GM18951 (cell line): ENCODE results near the gene BID.

ENCODE experiments used
- POLR2A ChIP-seq: IDR thresholded peaks from 4 replicates; pipeline ENCODE4 v1.6.1; 2011; ENCODE audit warnings: mild to moderate bottlenecking; ENCODE audit not compliant: insufficient read length, insufficient read depth; ENCODE audit errors: extremely low read depth
- in situ Hi-C: fragments of 300-500 bp; cut with MboI; formaldehyde crosslinking; loops from one replicate; pipeline ENCODE4 v1.12.0; 2022; ENCODE audit warnings: low sequenced_read_pairs, mixed read lengths, inconsistent platforms; ENCODE audit not compliant: unreplicated experiment

The BID gene

DNA sequence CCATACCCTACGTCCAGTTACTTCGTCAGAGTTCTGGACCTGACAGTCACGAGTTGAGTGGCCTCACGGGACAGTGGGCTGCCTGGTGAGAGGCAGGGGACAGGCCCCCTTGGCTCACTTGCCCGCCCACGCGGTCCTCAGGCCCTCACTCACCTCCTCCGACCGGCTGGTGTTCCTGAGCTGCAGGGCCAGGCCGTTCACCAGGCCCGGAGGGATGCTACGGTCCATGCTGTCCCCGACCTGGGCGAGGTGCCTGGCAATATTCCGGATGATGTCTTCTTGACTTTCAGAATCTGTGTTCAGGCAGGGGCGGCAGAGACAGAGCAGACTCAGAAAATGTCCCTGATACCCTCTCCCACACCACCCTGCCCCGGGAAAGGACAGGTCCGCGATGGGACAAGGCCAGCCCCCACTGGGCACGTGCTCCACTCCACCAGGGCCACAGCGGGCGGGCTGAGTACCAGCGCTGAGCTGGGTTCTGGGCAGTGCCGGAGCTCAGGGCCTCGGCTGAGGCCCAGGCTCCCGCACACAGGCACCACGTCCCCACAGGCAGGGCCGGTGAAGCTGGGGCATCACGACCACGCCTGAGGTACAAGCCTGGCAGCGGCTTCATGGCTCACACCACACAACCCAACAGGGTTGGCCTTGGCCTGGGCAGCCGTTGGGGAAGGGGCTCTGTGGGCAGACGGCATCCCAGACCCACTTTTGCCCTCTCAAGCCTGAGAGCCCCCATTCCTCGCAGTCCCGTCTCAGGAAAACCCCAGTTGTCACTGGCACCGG is 34.9 kb downstream of the BID start:
- TF ChIP-seq POLR2A, result no peak
- in situ Hi-C loops, result no loop called here

DNA sequence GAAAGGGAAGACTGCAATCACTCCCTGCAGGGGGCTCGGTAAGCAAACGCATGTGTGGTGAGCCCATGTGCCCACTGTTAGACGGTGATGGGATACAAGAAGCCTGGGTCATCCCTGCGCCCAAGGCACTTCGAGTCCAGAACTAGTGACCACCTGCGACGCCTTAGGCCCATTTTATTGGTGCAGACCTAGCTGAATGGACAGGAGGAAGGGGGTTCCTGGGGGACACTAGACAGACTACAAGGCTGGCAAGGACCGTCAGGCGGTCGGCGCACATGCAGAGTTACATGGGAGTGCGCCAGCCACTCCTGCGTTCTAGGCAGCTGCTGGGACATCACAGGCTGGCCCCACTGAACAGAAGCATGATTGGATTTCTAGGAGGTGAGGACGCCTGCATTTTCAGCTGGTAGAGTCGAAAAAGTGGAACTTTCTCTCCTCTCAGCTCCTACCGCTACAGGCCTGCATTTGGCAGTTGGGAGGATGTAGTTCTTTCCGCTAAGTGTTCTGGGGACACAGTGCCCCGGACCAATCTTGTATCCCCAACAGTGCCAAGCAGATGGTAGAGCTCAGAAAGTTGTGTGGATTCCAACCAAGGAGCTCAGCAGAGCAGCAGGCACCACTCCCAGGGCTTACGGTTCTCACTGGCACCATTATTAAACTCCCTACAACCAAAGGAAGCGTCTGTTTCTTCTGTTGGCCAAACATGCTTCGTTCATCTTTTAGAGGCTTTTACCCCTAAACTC is 35.7 kb downstream of the BID start:
- TF ChIP-seq POLR2A, result no peak
- in situ Hi-C loops, result no loop called here

DNA sequence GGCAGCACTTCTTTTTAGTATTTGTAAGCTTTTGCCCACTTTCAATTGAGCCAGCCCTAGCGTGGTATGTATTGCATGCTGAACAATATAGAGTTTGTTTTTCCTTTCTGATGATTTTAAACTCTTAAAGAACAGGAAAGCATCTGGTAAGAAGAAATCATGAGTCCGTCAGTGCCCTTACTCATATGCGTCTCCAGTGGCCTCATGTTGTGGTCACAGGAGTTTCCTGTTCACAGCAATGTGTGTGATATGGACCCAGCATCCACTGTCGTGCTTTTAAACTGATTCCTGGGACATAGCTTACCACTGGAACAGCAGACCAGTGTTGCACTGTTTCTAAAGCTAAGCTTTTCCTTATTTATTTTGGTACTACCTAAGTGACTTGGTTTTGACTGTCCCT is 40.1 kb downstream of the BID start:
- TF ChIP-seq POLR2A, result no peak
- in situ Hi-C loops, result no loop called here

DNA sequence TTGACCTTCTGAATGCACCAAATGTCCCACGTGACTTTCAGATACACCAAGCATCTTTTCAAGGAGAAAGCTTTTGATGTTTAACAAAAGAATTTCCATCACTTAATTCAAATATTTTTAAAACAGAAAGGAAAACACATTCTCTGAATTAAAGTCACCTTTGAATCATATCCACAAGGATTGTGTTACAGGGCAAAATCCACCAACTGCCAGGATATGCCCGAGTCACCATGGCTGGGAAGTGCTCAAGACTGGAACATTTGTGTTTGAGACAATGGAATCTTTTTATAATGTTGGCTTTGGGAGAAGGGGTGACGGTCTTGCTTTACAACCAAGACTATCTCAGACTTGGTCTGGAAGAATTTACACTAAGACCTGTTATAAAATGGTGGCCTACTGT is 40.8 kb downstream of the BID start:
- no peak for TF ChIP-seq POLR2A
- in situ Hi-C loops, result no loop called here

DNA sequence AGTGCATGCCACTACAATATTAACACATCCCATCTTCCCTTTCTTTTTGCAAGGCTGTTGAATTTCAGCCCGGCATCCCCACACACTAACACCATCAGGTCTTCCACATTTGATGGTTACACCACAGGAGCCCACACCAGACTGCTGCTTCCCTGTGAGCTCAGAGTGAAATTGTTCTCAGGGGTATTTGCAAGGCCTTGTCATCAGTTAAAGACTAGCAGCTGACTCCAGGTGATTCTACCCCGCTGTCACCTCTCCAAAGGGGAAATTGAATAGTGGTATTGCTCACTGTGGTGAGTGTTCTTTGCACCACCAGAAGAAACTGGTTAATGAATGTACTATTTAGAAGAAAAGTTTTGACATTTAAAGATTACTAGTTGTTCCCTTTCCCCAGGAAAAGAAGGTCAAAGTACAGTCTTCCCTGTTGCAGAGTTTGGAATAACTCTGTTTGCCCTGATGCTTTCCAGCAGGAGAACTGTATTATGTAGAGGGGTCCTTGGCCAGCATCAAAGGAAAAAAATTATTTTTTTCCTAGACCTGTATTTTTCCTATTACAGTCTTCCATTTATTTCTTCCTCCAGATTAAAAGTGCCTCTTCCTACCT is 41.9 kb downstream of the BID start:
- in situ Hi-C loops, result no loop called here
- no peak for TF ChIP-seq POLR2A

DNA sequence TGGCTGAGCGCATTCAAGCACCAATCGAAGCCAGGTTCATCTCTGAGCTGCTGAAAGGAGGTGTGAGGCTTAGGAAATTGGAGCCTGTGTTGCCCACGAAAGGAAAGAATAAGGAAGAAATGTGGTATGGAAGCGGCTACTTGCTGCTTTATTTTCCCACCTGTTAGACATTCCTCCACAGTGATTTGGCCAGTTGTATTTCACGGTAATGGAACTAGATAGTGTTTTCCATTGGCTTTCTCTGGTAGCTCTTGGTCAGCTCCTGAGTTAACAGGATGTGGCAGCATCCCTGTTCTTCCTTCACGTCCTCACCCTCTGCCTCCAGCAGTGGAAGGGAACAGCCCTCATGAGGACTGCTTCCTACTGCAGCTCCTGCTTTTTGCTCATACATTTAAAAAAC is 44.7 kb downstream of the BID start:
- in situ Hi-C loops, result no loop called here
- no peak for TF ChIP-seq POLR2A

DNA sequence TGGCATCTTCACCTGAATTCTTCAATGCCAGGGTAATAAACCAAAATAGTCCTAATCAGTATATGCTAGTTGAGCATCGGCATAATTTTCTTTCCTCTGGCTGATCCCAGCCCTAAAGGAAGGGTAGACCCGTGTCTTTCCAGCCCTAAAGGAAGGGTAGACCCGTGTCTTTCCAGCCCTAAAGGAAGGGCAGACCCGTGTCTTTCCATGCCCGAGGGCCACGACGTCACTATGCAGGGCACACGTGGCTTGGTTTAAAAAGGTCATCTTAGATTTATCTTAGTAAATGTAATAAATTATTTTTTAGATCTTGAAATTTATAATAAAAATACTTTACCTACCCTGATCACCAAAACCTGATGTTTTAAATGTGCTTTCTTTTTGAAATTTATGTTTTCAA is 45.5 kb downstream of the BID start:
- in situ Hi-C loops, result no loop called here
- TF ChIP-seq POLR2A, result no peak

DNA sequence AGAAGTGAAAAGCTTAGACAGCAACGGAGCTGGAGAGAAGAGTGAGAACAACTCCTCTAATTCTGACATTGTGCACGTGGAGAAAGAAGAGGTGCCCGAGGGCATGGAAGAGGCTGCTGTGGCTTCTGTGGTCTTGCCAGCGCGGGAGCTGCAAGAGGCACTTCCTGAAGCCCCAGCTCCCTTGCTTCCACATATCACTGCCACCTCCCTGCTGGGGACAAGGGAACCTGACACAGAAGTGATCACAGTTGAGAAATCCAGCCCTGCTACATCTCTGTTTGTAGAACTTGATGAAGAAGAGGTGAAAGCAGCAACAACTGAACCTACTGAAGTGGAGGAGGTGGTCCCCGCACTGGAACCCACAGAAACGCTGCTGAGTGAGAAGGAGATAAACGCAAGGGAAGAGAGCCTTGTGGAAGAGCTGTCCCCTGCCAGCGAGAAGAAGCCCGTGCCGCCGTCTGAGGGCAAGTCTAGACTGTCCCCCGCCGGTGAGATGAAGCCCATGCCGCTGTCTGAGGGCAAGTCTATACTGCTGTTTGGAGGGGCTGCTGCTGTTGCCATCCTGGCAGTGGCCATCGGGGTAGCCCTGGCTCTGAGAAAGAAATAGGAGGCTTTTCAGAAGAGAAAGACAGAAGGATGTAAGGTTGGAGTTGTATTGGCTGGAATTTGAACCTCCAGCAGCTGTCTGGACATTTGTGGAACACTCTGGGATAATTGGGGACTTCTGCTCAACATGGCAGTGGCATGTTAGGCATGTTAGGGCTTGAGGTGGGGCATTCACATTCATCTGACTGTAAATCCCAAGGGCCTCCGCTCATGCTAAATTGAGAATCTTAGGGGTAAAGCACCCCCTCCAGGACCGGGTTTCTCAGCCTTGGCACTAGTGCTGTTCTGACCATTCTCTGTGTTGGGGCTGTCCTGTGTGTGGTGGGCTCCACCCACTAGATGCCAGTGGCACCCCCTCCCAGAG is 47.1 kb downstream of the BID start:
- in situ Hi-C loops, result no loop called here
- no peak for TF ChIP-seq POLR2A

DNA sequence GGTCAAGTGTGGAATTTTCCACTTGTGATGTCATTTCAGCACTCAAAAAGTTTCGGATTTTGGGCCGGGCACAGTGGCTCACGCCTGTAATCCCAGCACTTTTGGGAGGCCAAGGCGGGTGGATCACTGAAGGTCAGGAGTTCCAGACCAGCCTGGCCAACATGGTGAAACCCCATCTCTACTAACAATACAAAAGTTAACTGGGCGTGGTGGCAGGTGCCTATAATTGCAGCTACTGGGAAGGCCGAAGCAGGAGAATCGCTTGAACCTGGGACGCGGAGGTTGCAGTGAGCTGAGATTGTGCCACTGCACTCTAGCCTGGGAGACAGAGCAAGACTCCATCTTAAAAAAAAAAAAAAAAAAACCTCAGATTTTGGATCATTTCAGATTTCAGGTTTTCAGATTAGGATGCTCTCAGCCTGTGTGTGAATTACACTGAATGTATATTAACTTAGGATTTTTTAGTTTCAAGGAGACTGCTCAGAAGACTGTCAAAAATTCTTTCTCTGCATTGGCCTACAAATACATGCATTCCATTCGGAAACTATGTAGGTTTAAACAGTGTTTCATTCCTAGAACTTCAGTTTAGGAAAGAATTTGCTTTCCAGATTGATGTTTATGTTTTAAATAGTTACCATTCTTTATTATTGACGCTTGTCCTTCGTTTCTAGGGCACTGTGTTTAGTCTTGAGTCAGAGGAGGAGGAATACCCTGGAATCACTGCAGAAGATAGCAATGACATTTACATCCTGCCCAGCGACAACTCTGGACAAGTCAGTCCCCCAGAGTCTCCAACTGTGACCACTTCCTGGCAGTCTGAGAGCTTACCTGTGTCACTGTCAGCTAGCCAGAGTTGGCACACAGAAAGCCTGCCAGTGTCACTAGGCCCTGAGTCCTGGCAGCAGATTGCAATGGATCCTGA is 48.0 kb downstream of the BID start:
- in situ Hi-C loops, result no loop called here
- TF ChIP-seq POLR2A, result no peak

DNA sequence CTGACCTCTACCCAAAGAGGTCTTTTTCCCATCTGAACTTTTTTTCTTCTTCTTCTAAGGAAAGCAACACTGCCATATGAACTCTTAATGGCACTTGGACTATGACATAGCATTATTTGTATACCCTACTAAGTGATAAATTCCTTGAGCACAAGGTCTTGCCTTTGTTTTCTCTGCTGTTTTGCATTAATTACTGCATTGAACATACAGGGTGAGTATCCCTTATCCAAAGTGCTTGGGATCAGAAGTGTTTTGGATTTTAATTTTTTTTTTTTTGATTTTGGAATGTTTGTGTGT is 48.8 kb downstream of the BID start:
- in situ Hi-C loops, result no loop called here
- no peak for TF ChIP-seq POLR2A

DNA sequence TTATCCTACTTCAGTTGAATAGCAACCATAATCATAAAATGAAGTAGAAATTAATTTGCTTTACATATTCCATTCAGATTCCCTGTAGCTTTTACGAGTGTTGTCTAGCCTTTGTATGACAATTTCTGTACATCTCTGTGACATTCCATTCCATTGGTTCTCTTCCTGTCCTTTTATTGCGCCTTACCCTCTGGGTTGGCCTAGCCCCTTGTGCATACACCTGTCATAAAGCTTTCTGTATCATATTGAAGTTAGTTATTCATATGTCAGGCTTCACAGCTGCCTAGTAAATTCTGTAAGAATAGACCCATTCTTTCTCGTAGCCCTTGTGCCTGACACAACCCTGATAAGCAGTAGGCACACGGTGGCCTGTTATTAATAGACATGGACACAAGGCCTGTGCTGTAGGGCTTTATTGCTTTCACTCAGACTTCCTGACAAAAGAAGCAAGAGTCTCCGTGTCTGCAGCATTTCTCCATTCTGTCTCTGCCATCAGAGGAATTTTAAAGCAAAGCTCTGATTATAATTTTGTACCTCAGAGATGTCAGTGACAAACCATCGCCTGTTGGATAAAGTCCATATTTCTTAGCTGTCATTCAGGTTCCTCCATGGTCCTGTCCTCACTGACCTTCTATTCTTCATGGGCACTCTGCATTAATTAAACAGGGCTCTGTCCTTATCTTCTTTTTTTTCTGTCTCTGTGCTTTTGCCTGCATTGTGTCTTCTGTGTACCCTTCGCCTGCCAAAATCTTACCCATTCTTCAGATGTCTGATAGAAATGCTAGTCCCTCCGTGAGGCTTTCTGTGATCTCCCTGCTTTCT is 49.4 kb downstream of the BID start:
- in situ Hi-C loops, result no loop called here
- no peak for TF ChIP-seq POLR2A

DNA sequence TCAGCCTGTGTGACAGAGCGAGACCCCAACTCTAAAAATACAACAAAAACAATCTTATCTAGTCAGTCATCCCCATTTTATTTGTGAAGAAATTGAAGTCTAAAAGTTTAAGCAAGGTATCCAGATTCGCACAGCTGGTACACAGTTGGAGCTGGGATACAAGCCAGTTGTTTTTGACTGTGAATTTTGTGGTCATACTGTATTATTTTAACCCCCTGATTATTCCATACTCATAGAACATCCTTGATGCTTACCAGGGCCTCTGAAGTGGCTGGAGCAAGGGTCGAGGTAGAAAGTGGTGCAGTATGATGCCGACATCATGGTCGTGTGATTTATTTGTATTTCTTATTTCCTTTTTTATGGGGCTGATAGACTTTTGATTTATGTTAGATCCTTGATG is 50.0 kb downstream of the BID start:
- no peak for TF ChIP-seq POLR2A
- in situ Hi-C loops, result no loop called here

DNA sequence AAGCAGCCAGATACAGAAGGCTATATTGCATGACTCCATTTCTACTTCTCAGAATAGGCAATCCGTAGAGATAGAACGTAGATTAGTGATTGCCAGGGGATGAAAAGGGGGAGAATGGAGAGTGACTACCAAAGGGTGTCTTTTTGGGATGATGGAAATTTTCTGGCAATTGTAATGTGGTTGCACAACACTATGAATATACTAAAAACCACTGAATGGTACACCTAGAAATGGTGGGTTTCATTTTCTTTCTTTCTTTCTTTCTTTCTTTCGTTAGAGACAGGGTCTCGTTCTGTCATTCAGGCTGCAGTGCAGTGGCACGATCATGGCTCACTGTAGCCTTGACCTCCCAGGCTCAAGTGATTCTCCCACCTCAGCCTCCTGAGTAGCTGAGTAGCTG is 54.4 kb downstream of the BID start:
- TF ChIP-seq POLR2A, result no peak
- in situ Hi-C loops, result no loop called here
